Glomerular endothelial cell (primary cell): ENCODE measurements around the gene PCDHGA1. TPM values are rescaled to one million over a fixed set of nuclear protein-coding genes. Genes with fewer than 3 reads are reported as not detected.

ENCODE experiments used
- DNase-seq: peaks from one replicate; pipeline ENCODE4 v3.0.0-alpha.2; 2011; ENCODE audit warnings: low read depth, low spot score; ENCODE audit errors: extremely low read depth
- total RNA-seq: library from RNA; depleted of rRNA; stranded (reverse); fragments of >200 nt; gene quantifications from 2 replicates; pipeline ENCODE4 v1.2.3, GENCODE V29; 2015

The PCDHGA1 gene
- total RNA-seq, 1 donor from 2014 or later, result 1.2 TPM

DNA sequence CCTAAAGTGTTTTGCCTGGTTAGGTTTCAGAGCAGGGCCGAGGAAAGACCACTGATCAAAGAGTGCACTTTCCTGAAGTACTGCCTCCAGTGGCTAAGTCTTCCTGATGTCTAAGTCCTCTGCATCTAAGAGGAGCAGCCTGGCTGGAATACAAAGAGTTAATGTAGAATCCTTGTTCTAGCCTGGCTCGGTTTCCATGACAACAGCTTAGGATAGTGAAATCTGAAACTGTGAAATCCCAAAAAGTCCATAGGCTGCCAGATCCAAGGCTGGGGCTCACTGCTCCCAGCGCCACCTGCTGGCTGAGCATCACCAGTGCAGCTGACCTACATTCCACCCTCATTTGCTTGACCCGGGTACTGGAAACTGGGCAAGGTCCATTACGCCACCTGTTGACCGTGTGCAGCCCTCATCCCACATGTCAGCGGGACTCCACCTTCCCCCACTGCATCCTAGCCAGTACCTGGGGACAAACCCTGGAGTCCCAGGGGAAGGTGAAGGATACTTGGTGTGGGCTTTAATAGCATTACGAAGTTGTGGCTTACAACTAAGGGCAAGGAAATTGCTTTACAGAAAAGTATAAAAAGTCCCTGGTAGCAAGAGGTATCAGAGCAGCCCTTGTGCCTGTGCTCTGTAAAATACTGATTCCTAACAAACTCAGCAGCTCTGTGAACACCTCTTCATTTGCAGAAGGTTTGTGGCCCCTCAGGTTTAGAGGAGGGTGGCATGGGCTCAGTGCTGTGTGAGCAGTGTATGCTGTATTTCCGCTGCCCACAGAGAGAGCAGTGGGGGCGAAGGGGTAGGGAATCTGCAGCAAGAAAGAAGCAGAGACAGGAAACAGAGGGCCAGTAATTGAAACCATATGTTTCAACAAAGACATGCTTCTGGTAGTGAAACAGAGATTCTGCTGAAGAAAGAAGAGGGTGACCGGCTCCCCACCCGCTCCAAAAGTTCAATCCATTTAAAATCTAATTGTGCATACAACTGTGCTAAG is 194.6 kb downstream of the PCDHGA1 start:
- DNase-seq, result peak; percentile 73

DNA sequence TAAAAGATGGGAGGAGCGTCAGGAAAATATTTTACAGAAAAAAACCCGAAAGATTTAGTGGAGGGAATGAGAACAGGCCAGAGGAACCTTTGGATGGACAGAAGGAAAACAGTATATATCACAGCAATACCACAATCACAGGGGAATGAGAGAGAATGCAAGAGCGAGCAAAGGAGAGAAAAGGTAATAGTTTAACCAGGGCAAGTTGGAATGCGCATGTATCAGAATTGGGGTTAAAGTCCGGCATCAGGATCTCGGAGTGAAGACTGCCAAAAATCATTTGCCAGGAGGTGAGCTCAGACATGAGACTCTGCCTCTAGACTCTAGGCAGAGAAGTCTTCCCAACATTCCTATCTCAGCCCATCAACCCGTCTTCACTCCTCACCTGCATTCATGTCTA is 195.3 kb downstream of the PCDHGA1 start:
- DNase-seq, result no peak

DNA sequence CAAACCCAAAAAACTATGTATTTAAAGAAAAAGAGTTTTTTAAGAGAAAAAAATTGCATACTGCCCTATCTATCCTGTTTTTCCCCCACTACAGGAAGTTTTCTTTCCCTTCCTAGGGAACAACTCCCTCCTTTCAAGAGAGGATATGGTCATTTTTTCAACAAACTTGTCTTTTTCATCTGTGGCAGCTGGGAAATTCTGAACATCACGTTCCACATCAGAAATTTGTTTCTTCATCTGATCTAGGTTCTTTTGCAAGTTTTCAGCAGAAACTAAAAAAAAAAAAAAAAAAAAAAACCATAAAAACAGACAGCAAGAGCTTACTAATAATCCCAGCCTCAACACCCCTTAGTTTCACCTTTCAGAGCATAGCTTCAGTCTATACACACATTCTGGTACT is 197.1 kb downstream of the PCDHGA1 start:
- no peak for DNase-seq

DNA sequence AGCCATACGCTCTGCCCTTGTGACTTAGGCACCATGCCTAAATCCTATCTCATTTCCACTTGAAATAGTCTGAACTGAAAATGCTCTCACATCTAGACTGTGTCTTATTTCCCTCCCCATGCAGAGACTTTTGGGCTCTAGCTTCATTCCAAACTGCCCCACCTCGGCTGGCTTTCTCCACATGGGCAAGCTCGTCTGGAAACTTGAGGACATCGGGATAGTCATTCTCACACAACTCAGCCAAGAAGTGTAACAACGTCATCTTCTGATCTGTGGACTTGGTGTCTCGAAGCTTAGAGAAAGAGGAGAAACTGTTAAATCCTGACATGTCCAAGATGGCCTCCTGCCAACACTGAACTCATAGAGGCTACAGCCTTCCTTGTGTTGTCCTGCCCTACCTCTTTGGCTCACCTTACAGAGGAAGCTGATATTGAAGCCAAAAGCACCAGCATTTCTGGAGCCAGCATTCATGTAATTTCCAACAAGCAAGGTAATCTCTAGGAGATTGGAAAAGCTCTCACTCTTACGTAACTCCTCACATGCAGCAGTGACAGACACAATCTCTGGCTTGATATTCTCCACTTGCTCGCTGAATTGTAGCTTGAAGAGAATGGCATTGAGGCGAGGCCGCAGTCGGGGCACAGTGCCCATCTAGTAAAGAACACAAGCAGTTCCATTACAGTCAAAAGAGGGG is 198.1 kb downstream of the PCDHGA1 start:
- DNase-seq, result no peak

DNA sequence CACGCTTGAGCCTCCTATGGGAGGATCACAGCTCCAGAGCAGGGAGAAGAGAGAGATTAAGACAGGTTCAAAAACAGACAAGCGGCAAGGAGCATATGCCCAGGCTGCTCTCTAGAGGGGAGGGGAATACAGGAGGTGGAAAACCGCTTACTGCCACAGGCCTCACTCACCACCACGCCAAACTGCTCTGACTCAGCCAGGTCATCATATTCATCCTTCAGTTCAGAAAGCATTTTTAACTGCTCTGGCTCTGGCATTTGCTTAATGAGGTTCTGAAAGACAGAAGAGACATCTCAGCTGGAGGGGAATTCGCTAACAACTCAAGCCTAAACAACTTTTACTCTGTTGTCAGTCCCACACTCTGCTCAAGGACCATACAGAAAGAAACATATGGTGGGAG is 198.7 kb downstream of the PCDHGA1 start:
- no peak for DNase-seq

DNA sequence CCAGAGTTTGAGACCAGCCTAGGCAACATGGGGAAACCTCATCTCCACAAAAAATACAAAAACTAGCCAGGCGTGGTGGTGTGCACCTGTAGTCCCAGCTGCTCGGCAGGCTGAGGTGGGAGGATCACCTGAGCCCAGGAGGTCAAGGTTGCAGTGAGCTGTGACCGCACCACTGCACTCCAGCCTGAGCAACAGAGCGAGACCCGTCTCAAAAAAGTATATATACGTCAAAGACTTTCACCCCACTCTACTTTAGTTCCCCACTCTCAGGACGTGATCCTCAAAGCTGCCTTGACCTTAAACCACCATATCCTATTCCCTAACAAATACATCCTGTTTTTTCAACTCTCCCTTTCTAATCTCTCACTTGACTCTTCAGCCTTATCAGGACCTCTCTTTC is 199.6 kb downstream of the PCDHGA1 start:
- DNase-seq, result no peak

DNA sequence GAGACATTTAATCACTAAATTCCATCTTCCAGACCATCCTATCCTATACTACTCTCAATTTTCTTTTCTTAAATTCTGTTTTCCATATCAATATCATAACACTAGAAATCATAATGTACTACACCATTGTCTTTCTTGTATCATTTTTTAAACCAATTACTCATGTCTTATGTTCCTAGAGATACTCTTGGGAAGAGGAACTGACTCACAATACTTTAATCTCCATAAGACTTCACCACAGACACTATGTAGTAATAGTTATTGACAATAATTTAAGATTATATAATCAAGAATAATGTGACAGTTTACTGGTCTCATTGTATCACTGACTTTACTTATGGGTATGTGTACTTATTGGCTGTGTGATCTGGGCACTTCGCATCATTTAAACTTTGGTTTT is 202.4 kb downstream of the PCDHGA1 start:
- DNase-seq, result no peak

DNA sequence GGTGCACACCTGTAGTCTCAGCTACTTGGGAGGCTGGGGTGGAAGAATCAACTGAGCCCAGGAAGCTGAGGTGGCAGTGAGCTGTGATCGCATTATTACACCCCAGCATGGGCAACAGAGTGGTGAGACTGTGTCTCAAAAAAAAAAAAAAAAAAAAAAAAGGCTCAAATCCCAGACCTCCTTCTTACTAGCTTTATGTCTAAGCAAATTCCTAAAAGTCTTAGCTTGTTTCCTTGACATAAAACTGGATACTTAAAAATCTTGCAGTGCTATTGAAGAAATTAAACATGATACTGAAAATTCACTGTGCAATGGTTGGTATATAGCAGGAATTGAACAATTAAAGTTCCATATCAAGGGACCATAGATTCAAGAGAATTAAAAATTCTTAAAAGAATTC is 203.6 kb downstream of the PCDHGA1 start:
- DNase-seq, result no peak

DNA sequence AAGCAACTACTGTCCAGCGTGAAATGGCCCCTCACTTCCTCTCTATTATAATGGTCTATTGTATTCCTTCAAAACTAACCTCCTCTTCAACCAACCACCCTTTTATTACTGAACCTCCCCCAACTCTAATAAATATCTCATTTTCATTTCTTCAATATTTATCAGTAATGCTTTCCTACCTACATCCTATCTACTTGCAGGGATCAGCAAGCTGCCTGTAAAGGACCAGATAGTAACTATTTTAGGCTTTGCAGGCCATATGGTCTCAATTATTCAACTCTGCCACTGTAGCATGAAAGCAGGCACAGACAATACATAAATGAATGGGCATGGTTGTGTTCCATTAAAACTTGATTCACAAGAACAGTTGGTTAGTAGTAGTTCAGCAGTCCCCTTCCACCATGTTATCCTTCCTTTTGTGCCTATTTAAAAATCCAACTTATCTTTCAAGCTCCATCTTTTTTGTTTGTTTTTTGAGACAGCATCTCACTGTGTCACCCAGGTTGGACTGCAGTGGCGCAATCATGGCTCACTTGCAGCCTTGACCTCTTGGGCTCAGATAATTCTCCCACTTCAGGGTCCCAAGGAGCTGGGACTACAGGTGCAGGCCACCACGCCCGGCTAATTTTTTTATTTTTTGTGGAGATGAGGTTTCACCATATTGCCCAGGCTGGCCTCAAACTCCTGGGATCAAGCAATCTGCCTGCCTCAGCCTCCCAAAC is 204.3 kb downstream of the PCDHGA1 start:
- no peak for DNase-seq

DNA sequence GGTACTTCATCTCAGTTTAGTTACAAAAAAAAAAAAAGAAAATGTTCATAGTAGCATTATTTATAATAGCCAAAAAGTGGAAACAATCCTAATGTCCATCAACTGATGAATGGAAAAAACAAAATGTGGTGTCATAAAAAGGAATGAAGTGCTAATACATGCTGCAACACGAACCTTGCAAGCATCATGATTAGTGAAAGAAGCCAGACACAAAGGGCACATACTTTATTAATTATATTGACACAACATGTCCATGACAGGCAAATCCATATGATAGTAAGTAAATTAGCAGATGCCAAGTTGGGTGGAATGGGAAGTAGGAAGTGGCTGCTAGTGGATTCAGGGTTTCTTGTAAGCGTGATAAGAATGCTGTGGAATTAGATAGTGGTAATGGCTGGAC is 212.7 kb downstream of the PCDHGA1 start:
- DNase-seq, result no peak

DNA sequence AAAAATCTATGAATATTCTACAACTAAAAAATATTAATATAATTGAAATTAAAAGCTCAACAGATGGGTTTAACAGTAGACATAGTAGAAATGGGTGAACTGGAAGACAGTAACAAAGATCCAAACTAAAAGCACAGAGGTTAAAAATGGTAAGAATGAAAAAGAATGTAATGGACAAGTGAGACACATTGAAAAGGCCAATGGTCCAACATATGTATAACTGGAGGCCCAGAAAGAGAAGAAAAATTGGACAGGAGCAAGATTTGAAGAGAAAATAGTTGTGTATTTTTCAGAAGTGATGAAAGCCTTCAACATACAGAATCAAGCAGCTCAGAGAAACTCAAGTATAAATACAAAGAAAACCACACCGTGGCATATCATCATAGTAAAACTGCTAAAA is 217.2 kb downstream of the PCDHGA1 start:
- DNase-seq, result no peak

DNA sequence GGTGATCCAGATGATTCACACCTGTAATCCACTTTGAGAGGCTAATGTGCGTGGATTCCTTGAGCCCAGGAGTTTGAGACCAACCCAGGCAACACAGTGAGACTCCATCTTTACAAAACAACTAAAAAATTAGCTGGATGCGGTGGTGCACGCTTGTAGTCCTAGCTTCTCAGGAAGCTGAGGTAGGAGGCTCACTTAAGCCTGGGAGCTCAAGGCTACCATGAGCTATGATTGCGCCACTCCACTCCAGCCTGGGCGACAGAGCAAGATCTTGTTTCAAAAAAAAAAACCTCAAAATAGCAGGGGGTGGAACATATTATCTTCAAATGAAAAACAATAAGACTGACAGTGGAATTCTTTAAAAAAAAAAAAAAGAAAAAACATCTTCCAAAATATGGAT is 217.6 kb downstream of the PCDHGA1 start:
- DNase-seq, result no peak

DNA sequence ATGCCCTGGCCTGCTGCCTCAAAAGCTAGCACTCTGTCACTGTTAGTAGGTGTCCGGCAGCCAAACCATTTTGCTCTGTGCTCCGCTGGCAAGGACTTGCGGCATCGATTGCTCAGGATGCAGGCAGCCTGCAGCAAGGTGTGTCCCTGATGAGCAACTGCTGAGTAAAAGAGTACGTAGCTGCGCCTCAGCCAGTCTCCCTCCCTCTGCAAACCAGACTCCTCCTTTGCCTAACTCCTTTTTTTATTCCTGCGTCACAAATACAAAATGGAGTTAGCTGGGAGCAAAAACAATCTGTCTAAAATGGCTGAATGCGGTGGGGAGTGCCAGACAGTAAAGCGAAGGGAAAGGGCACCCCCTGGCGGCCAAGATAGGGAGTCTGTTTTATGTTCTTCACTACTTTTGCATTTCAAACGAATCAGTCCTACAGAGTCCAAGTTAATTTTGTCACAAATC is 227.4 kb downstream of the PCDHGA1 start:
- peak; percentile 89 for DNase-seq

DNA sequence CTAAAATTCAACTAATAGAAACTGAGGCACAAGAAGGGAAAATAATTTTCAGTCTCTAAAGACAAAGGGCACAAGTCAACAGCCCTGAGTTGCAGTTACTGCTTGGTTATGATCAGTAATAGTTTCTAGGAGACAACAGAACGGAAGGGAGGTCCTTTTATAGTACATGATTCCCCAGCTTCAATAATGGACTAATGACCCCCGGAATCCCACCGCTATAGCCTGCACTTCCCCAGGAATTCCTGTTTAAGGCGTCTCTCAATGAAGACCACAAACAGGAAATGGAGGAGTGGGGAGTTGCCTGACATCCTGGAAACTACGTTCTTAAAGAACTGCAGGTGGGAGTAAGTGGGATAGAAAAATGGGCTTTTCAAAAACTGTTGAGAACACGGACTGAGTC is 227.8 kb downstream of the PCDHGA1 start:
- DNase-seq, result no peak

DNA sequence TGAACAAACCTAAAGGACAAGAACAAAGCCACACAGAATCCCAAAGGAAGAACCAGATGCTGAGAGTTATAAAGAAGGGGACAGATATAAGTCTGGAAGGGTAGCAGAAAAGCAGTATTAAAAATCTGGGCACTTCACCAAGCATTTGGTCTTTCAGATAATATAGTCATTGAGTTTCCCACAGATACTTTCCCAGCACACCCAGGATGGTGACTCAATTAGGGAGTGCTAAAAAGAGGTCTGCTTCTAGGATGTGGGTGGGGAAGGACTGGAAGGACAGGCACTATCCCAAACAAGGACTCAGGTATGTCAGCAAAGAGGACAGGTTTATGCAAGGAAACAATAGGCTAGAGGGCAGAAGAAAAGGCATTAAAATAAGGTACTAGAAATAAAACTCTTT is 229.1 kb downstream of the PCDHGA1 start:
- DNase-seq, result no peak

DNA sequence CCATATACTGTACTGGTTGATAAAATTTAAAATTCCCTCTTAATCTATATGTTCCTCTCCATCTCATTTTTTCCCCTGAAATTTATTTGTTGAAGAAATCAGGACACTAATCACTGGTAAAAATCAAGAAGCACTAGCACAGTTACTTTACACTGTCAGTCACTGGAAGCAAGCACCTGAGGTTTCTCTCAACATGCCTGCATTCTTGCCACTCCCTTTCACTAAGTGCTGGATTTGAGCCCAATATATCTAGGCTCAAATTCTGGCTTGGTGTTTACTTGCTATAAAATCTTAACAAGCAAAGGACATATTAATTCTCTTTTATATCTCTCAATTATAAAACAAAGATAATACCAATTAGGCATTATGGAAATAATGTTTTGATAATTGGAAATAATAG is 229.8 kb downstream of the PCDHGA1 start:
- no peak for DNase-seq

DNA sequence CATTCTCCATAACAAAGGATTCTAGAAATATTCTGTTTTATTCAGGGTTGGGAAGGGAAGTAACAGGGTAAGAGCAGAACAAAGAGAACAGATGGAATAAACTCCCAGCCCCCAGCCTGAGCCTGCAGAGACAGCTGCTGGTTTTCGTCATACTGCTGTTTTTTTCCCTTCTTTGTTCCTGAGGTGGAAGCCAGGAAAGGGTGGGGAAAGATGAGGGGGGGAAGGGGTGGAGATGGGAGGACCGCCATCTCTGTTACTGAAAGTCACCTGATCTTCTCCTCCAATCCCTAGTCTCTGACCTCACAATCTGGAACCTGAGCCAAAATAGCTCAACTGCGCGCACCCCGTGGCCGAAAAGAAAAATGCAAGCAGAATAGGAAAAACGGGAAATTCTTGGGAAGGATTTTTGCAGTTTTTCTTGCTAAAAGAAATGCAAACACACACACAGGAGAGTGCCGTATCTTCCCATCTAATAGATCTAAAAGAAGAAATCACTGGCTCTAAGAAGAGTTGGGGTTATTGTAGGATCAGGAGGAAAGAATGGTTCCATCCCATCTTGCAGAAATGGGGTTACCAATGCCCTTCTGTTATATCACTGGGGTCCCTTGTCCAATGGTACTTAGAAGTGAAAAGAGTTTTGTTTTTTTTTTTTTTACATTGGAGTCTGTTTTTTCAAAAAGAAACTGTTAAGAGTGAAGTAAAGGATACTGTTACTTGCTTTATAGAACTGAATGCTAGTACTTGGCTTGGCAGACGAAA is 230.6 kb downstream of the PCDHGA1 start:
- DNase-seq, result peak; percentile 92
